ENCODE results near the gene NR6A1.

GRCh38 chr9:124617477-124618141, 153.5 kb downstream of the NR6A1 start:
- TF ChIP-seq POLR2A (IDR thresholded peaks at IDR 0.05; ENCODE audit: low read depth, low read length) = no peak
- no peak for TF ChIP-seq TAF1 (IDR thresholded peaks at IDR 0.05; ENCODE audit: borderline replicate concordance, low read depth, low read length)

All from GM12892 (cell line).